H1 (cell line): Measurements from ENCODE around the gene NPAT. TPM values are rescaled to one million over a fixed set of nuclear protein-coding genes. Genes with fewer than 3 reads are reported as not detected.

Experiments
- CREB1 ChIP-seq: IDR thresholded peaks from 2 replicates; pipeline ENCODE4 v1.6.1; 2012; ENCODE audit warnings: inconsistent platforms
- E2F6 ChIP-seq: IDR thresholded peaks from 2 replicates; pipeline ENCODE4 v1.6.1; 2012; ENCODE audit warnings: inconsistent platforms
- EP300 ChIP-seq, 2 experiments: IDR thresholded peaks; 1 replicate in 1 of 2; 2 replicates in 1 of 2; pipeline ENCODE4 v1.6.1; 2011 to 2012; ENCODE audit warnings: low read depth in 2 of 2, low read length in 2 of 2, mild to moderate bottlenecking in 2 of 2, borderline replicate concordance in 1 of 2, inconsistent platforms in 1 of 2, moderate library complexity in 1 of 2
- GABPA ChIP-seq: IDR thresholded peaks from 2 replicates; pipeline ENCODE4 v1.6.1; 2011; ENCODE audit warnings: mild to moderate bottlenecking, low read length, moderate library complexity, borderline replicate concordance; ENCODE audit not compliant: insufficient read depth
- HDAC6 ChIP-seq: IDR thresholded peaks from one replicate; pipeline ENCODE4 v1.7.1; 2012; ENCODE audit warnings: low read depth, mild to moderate bottlenecking, inconsistent platforms, low read length, moderate library complexity
- KDM5A ChIP-seq: fragments of 200-600 bp; IDR thresholded peaks from 2 replicates; pipeline ENCODE4 v1.7.1; 2012; ENCODE audit warnings: mild to moderate bottlenecking, low read length, inconsistent platforms, mixed read lengths
- RAD21 ChIP-seq, 2 experiments: IDR thresholded peaks in 1 of 2; conservative IDR thresholded peaks in 1 of 2; 2 replicates each; pipeline ENCODE4 v1.6.1; 2011; ENCODE audit warnings: low read depth in 2 of 2, low read length in 2 of 2, improper control_type of control experiment in 1 of 2, inconsistent platforms in 1 of 2, mild to moderate bottlenecking in 1 of 2, moderate library complexity in 1 of 2
- ZNF274 ChIP-seq: IDR thresholded peaks from 2 replicates; pipeline ENCODE4 v1.7.0; 2012; ENCODE audit warnings: low read length, borderline replicate concordance; ENCODE audit errors: extremely low read depth
- polyA plus RNA-seq, 7 experiments: library from polyadenylated mRNA; depleted of rRNA in 3 of 7; stranded (reverse) in 5 of 7; unstranded in 2 of 7; fragments of >200 nt in 5 of 7; fragments of 200-250 nt in 2 of 7; gene quantifications; 1 replicate in 5 of 7; 2 replicates in 1 of 7; 4 replicates in 1 of 7; pipeline versions ENCODE4 v1.2.1 to v1.2.3, GENCODE V29; 2011 to 2013; ENCODE audit warnings: missing spikeins in 2 of 7, mixed read lengths in 2 of 7
- total RNA-seq: library from RNA; stranded (reverse); fragmentation: NEBNext Ultra II Directional; extraction: Animal tissue kit (Norgen Biotek cat#: 25700); gene quantifications from 2 replicates; pipeline ENCODE4 v1.2.1, GENCODE V29; 2021

Gene NPAT
- total and polyA plus RNA-seq, 2 of the 8 experiments (the other 6 are each of a cell fraction or from before 2014, with no cell fraction given) = 4.6 to 23.4 TPM

- TF ChIP-seq EP300 (IDR thresholded peaks at IDR 0.05; ENCODE audit: borderline replicate concordance in 1 of 2, low read depth in 2 of 2, low read length in 2 of 2) (no peak), KDM5A (no peak), GABPA (no peak), E2F6 (no peak), ZNF274 (no peak), CREB1 (no peak), HDAC6 (no peak), RAD21 (IDR thresholded peaks at IDR 0.05 in 1 of 2, conservative IDR thresholded peaks at IDR 0.05 in 1 of 2; ENCODE audit: low read depth in 2 of 2, low read length in 2 of 2) (no peak)
Measured at GRCh38 chr11:108218455-108218854, 4.0 kb downstream of the NPAT start (continued).
